NCI-H2029 treated with DMSO at 0.1 percent for 48 hours (cell line): ENCODE measurements around the gene CYP3A5.
"Not testable (repeated sequence)": the region's sequence is repeated elsewhere in the genome, so short reads cannot be mapped to it uniquely, and the experiment has no call there.

Experiments
- DNase-seq: peaks from one replicate; lab custom pipeline; 2025; lab: John Stamatoyannopoulos, UW

The CYP3A5 gene

GRCh38 chr7:99679400-99680191 lies at the start of gene CYP3A5:
CYP3A5 (minus strand) TSS chr7:99679996; CDS start chr7:99679896, 100 bp downstream.
- no peak for DNase-seq

- no peak for DNase-seq
These were observed 48.8 kb upstream of the CYP3A5 start for GRCh38 chr7:99728615-99729014.

- not testable (repeated sequence) for DNase-seq
These were observed 43.4 kb upstream of the CYP3A5 start for GRCh38 chr7:99723201-99723600.

GRCh38 chr7:99720800-99721595 lies 41.2 kb upstream of the CYP3A5 start:
- DNase-seq, result no peak

- no peak for DNase-seq
These were observed 40.4 kb upstream of the CYP3A5 start for GRCh38 chr7:99719996-99720769.

- no peak for DNase-seq
These were observed 34.3 kb upstream of the CYP3A5 start for GRCh38 chr7:99713995-99714570.

- no peak for DNase-seq
These were observed 30.2 kb upstream of the CYP3A5 start for GRCh38 chr7:99709838-99710578.

- DNase-seq, result no peak
These were observed 29.5 kb upstream of the CYP3A5 start for GRCh38 chr7:99709260-99709659.

GRCh38 chr7:99707096-99707495 lies 27.3 kb upstream of the CYP3A5 start:
- no peak for DNase-seq

GRCh38 chr7:99699946-99700345 lies 20.1 kb upstream of the CYP3A5 start:
- no peak for DNase-seq

GRCh38 chr7:99698867-99699730 lies 19.3 kb upstream of the CYP3A5 start:
- not testable (repeated sequence) for DNase-seq

GRCh38 chr7:99694912-99695304 lies 15.1 kb upstream of the CYP3A5 start:
- no peak for DNase-seq

GRCh38 chr7:99694201-99694911 lies 14.6 kb upstream of the CYP3A5 start:
- DNase-seq, result no peak

- peak; percentile 0 for DNase-seq
These were observed 13.8 kb upstream of the CYP3A5 start for GRCh38 chr7:99693427-99694200.

- DNase-seq, result no peak
These were observed 13.3 kb upstream of the CYP3A5 start for GRCh38 chr7:99693100-99693426.

GRCh38 chr7:99692563-99692962 lies 12.8 kb upstream of the CYP3A5 start:
- not testable (repeated sequence) for DNase-seq

- not testable (repeated sequence) for DNase-seq
These were observed 11.9 kb upstream of the CYP3A5 start for GRCh38 chr7:99691658-99692057.

GRCh38 chr7:99690918-99691317 lies 11.1 kb upstream of the CYP3A5 start:
- not testable (repeated sequence) for DNase-seq
